ENCODE measurements around the gene NDE1.

- TF ChIP-seq COPS2 (conservative IDR thresholded peaks at IDR 0.05) (no peak), ZNF609 (CRISPR knock-in tag; IDR thresholded peaks at IDR 0.05; ENCODE audit: borderline replicate concordance) (no peak), MLX (CRISPR knock-in tag; conservative IDR thresholded peaks at IDR 0.05) (no peak), CTCF (IDR thresholded peaks at IDR 0.05 in 2 of 3, conservative IDR thresholded peaks at IDR 0.05 in 1 of 3; ENCODE audit: insufficient read depth in 2 of 3, low read depth in 1 of 3, low read length in 3 of 3) (no peak), GABPA (tag; conservative IDR thresholded peaks at IDR 0.05; ENCODE audit: low read depth) (no peak), ZNF77 (CRISPR knock-in tag; IDR thresholded peaks at IDR 0.05) (no peak), BHLHE40 (IDR thresholded peaks at IDR 0.05; ENCODE audit: low read length) (no peak), ZNF280B (CRISPR knock-in tag; IDR thresholded peaks at IDR 0.05) (no peak), HMG20A (CRISPR knock-in tag; conservative IDR thresholded peaks at IDR 0.05) (no peak)
Measured at GRCh38 chr16:15689290-15689689, 39.2 kb downstream of the NDE1 start.
